ENCODE measurements around the gene TAF15. TPM values are rescaled to one million over a fixed set of nuclear protein-coding genes. Genes with fewer than 3 reads are reported as not detected.
A peak's percentile ranks its signal among the peaks of the same experiment; 100 is the strongest.

Gene TAF15
- 50.0 and 52.3 TPM in 2 replicates for total RNA-seq

DNA sequence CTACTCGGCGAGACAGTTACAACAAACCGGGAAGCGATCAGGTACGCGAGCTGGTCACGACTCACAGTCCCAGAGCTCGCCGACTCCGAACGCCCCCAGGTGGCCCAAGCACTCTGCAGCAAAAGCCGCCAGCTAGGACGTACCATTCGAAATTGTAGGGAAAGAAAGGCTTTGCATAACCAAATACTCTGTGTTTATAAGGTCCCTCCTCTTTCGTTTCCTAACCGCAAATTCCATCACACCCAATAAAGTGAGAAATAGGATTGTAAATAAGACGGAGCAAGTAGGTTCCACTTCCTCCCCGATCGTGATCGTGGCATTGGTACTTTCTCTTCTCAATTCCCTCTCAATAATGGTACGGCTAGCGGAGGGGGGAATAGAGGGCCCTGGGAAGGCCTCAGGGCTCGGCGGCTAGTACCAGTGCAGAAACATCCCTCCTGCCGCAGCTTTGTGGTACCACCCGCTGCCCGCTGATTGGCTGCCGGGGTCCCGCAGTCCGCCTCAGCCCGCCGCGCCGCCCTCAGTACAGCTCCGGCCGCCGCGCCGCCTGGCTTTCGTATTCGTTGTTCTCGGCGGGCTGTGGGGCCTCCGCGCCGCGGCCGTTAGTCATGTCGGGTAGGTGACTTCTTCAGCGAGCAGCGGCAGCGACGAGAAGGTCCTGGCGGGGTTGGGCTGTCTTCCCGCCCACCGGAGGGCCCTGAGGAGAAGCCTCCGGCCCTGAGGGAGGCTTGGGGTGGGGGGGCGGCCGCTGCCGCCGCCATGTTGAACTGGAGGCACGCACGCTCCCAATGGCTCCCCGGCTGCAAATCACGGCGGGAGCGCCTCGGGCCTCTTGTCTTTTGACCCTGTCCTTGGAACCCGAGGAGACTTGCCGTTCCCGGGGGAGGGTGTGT lies at the start of gene TAF15:
TAF15 (plus strand) TSS at position 523 of the 893 bp plus-strand sequence; CDS start at position 609, 86 bp downstream.

DNA sequence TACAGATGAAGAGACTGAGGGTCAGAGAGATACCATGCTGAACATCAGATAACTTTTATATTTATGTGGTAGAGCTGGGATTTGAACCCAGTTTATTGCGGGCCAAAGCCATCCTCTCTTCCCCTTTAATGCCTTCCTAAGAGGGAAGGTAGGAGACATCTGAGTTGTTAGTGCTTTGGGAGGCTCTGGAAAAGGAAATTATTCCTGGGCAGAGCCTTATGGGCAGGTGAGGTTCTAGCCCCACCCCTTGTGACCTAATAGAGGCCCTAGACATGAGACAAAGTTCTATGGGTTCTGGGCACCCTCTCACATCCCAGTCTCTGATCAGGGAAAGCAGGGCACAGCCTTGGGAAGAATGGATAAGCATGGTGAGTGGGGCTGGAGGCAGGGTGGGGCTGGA lies 48.7 kb upstream of the TAF15 start, which contains the start of gene C17orf50:
C17orf50 (plus strand) TSS at position 301 of the 400 bp plus-strand sequence; CDS start at position 356, 55 bp downstream.

DNA sequence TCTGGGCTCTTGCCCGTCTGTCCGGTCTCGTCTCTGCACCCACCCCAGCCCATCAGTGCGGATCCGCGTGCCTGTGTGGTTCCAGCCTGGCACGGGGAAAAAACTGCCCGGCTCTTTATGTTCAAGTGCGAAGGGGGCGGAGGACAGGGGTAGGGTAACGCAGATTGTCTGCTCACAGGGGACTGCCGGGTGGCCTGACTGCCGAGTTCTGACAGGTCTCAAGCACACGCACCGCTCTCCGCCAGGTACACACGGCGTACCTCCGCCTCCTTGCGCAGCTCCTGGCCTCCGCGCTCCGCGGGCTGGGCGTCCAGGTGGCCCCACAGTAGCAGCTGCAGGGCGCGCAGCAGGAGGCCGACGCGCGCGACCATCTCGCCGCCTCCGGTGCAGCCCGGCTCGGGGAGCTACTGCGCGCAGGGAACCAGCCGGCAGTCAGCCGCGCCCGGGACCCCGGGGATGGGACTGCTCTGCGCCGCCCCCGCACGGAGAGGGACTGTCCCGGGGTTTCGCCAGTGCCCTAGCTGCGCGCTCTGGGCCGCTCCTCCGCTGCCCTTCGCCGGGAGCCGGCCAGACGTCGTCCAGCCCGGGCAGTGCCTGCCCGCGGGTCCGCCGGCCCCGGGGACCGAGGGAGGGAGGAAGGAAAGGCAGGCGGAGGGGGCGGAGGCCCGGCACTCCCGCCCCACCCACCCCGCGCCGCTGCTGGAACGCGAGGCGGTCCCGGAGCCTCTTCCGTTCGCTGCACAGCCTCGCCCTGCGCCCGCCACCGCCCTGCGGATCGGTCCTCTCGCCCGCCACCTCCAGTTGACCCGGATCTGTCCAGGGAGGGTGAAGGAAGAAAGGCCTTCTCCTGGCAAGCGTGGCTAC lies 14.0 kb upstream of the TAF15 start, which contains the start of gene MMP28:
MMP28 (minus strand) TSS at position 635 of the 864 bp plus-strand sequence; CDS start at position 371, 264 bp downstream.

DNA sequence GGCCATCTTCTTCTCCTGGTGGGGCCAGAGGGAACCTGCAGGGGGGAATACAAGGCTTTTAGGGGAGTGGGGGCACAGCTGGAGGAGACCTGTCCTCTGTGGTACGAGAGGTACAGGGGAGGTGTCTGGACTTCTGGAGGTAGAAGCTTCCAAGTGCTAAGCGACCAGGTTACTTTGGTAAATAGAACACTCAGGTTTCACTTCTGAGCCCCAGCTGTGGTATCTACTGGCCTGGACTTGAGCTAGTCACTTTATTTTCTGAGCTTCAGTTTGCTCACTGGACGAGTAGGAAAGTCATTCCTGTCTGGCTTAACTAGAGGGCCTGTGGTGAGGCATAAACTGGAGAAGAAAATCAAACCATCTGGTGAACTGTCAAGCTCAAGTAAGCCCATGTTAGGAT lies 59.5 kb downstream of the TAF15 start, which contains the start of gene HEATR9:
HEATR9 (minus strand) TSS at position 155 of the 400 bp plus-strand sequence; CDS start at position 6, 149 bp downstream.

DNA sequence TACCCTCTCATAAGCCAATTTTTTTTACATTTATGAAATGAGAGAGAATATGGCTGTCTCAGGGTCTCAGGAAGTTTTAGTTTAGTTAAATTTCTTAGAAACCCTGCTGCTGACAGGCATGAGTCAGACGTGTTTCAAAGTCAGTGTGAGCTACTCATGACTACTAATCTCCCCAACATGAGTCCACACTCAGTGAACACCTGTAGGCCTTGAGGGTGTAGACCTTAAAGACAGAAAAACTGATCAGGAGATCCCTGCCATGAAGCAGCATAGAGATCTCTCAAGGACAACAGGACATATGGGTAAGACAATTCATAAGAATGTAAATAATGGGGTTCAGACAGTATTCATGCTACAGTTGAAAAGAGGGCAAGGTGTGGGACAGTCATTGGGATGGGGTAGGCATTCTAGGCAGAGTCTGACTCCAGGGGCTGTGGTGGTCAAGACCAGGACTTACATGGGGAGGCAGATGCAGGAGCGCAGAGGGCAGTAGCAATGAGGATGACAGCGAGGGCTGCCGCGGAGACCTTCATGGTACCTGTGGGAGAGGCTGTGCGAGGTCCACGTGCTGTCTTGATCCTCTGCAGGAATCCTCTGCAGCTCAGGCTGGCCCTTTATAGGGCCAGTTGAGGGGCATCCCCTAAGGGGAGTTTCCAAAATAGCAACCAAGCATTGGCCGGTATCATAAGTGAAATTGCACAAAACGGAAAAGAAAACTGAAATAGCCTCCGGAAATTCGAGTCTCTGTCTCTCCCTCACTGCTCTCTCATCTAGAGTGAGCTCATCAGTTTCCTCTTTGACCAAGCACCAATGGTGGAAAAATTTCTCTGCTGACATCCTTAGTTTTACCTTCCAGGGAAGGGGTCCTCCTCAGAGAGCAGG lies 70.7 kb downstream of the TAF15 start, which contains the start of gene CCL5:
CCL5 (minus strand) TSS at position 588 of the 882 bp plus-strand sequence.

Small RNA genes lying within 50 kb of the gene (small RNA-seq; reads per million reads assigned to genes)
- 151 reads per million, percentile 98 among the genes with 10 or more reads in this experiment for gene RF00100

Other genes starting within 250 kb of the TAF15 start
- gene SLFN14, start 248.7 kb upstream of the TAF15 start, total RNA-seq, result not detected in 2 replicates
- 9.8 and 10.6 TPM in 2 replicates for gene PEX12, start 230.9 kb upstream of the TAF15 start, total RNA-seq
- 155 and 168 TPM in 2 replicates for gene AP2B1, start 222.2 kb upstream of the TAF15 start, total RNA-seq
- gene RASL10B, start 77.8 kb upstream of the TAF15 start, total RNA-seq, result 0.91 and 1.4 TPM in 2 replicates
- gene GAS2L2, start 56.2 kb upstream of the TAF15 start, total RNA-seq, result under 0.01 TPM in 1 of 2 replicates, not detected in the other
- not detected in 2 replicates for gene C17orf50, start 48.6 kb upstream of the TAF15 start, total RNA-seq
- gene MMP28, start 13.8 kb upstream of the TAF15 start, total RNA-seq, result 0.26 and 1.2 TPM in 2 replicates
- not detected in 2 replicates for gene HEATR9, start 59.4 kb downstream of the TAF15 start, total RNA-seq
- gene CCL5, start 70.9 kb downstream of the TAF15 start, total RNA-seq, result 0.13 and 0.43 TPM in 2 replicates
- gene RDM1, start 121.3 kb downstream of the TAF15 start, total RNA-seq, result 0.32 TPM in 1 of 2 replicates, not detected in the other
- not detected in 2 replicates for gene LYZL6, start 134.2 kb downstream of the TAF15 start, total RNA-seq
- gene CCL16, start 172.0 kb downstream of the TAF15 start, total RNA-seq, result not detected in 2 replicates
- not detected in 2 replicates for gene CCL14, start 177.2 kb downstream of the TAF15 start, total RNA-seq
- gene CCL15, start 192.1 kb downstream of the TAF15 start, total RNA-seq, result not detected in 2 replicates
- not detected in 2 replicates for gene CCL23, start 208.5 kb downstream of the TAF15 start, total RNA-seq

All from articular chondrocyte of knee joint (primary cell).